Uterus (tissue), 2 donors: Measurements from ENCODE around the gene ATP10D.

ENCODE experiments used
- CTCF ChIP-seq, 4 experiments: fragments of 200-600 bp in 2 of 4; fragments of 450-650 bp in 2 of 4; sonication (generic) in 2 of 4; IDR thresholded peaks; one replicate each; pipeline ENCODE4 v1.5.1; 2016 to 2019; ENCODE audit warnings: antibody characterized with exemption in 4 of 4, mild to moderate bottlenecking in 2 of 4, moderate library complexity in 1 of 4
- POLR2A ChIP-seq, 2 donors: fragments of 450-650 bp; IDR thresholded peaks; one replicate each; pipeline ENCODE4 v1.6.1; 2016; ENCODE audit warnings: antibody characterized with exemption in 2 of 2, mild to moderate bottlenecking in 1 of 2, moderate library complexity in 1 of 2

GRCh38 chr4:47561331-47561730, 76.3 kb downstream of the ATP10D start:
- no peak for TF ChIP-seq CTCF (IDR thresholded peaks at IDR 0.05)
- no peak for TF ChIP-seq POLR2A (IDR thresholded peaks at IDR 0.05)
